GM21723 (cell line): ENCODE results near the gene TBC1D7.

Experiments
- ATAC-seq: cut with Tn5 transposase; IDR thresholded peaks from one replicate; pipeline ENCODE4 v1.9.1; 2021; ENCODE audit warnings: mild to moderate bottlenecking, moderate library complexity; ENCODE audit not compliant: unreplicated experiment

TBC1D7 gene

DNA sequence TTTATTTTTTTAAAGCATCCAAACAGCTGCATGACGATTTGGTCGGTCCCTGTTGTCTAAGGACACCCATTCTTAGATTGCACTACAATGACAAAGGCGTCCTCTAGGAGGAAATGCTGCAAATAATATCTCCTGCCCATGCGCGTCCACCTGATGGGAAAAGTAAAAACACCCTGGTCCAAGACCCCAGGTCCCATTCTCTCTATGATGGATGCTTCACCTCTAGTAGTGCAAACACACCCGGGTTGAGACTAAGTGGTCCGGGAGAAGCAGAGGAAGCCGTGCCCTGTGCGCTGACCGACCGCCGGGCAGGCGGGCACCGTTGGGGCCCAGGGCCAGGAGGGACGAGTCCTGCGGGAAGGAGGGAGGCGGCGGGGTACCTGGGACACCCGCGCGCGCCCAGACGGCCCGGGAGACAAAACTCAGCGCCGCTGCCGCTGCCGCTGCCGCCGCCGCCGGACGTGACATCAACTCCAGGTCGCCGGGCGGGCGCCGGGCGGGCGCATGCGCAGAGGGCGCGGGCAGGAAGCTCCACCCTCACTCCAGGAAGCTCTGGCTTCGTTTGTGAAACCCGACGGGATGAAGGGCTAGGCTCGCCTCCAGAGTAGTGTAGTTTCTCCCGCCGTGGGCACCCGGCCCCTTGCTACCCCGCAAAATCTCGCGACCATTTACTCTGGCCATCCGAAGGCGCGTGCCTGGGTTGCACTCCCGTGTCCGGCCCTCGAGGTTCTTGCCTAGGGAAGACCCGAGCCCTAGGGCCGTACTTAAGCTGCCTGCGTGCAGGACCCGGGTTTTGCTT, at the start of gene TBC1D7:
TSS of gene TBC1D7 (minus strand) at position 462 of the 799 bp plus-strand sequence. CDS start 1,639 bp downstream, outside the sequence.
- ATAC-seq, result peak; percentile 89

DNA sequence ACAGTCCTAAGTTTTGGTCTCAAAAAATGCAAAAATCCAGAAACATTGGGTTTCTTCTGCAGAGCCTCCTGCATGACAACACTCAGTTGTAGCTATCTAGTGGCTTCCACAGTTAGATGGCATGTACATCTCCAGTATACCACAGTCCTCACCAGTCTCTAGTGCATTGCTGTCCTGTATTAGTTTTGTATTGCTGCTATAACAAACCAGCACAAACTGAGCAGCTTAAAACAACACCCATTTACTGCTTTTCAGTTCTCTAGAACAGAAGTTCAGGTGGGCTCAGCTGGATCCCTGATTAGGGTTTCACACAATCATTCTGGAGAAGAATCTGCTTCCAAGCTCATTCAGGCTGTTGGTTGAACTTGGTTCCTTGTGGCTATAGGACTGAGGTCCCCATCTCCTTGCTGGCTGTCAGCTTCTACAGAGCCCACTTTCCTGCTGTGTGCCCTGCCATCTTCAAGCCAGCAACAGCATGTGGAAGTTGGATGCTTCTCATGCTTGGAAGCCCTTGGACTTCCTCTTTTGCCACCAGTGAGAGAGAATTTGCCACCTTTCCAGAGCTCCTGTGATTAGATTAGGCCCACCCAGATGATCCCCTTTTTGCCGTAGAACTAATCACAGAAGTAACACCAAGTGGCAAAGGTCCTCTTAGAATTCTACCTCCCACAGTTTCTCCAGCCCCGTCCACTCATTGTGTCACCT, 48.9 kb upstream of the TBC1D7 start:
- ATAC-seq, result no peak

DNA sequence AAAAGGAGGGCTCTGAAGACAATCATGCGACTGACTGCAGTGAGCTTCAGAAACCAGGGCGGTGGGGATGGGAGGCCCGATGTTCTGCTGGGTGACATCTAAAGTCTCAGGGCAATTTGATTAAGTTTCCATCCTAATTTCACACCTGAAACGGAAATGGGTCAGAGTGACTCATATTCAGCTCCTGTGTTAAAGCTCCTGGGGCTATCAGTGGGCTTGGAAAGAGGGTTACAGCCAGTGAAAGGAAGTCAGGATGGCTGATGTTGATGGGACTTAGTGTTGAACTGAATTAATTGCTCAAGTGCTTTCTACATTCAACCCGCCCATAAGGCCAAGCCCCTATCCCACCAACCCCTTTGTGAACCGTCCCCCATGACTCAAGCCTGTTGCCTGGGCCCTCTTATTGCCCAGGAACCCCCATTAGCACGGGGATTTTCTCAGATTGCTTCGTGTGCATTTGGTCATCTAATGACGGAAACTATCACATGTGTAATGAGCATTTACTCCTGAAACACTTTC, 47.1 kb upstream of the TBC1D7 start:
- peak; percentile 75 for ATAC-seq

DNA sequence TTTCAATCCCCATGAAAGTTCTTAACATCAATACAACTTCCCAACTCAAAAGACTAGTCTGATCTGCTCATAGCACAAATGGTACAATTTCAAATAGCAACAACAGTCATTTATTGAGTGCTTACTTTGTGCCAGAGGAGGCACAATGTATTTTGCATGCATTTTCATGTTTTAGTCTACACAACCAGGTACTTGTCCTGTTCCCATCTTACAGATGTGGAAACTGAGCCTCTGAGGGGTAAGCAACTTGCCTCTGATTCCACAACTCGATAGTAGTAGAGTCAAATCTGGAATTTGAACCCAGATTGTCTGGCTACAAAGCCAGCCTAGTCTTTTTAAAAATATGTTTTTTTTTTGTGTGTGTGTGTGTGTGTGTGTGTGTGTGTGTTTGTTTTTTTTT, 45.6 kb upstream of the TBC1D7 start:
- ATAC-seq, result no peak

DNA sequence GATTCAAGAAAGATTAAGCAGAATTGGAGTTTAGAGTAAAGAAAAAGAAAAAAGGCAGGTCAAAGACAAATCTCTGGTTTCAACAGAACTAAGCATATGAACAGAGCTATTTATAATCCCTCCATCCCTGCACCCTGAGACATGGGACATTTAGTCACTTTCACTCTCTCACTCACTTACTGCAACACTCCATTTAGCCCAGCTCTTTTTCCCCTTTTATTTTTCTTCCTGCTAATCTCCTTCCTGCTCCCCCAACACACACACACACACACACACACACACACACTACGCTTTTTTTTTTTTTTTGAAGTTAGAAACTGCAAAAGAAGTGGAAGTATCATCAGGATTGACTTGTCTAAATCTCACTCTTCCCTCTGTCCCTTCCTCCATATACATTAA, 45.1 kb upstream of the TBC1D7 start:
- ATAC-seq, result no peak

DNA sequence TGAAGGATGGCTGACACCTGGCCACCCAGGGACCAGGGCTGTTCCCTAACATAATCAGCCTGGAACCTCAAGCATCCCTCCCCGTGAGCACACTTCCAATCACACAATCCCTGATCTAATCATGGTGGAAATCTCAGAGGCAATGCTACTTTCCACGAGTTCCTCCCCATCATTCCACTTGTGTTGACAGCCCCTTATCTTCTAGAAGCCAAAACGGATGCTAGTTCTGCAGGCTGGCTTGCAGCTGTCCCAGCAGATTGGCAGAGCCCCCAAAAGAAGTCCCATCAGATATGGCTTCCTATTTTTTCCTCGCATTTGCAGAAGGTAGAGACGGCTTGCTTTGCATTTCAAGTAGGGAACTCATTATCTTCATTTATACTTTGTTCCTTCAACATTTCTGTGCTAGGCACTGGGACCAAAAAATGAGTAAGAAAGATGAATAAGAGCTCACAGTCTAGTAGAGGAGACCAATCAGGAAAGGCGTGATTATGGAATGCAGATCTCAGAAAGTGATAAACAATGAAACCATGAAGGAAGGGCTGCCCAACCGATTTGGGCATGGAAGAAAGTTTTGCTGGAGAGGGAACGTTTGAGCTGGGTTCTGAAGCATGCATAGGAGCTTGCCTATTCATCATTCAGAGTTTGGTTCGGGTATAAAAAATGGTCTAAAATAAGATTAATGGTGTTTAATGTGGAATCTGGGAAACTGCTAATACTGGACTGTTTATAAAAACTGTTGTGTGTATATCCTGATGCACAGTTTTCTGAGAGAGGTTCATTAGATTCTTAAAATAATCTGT, 44.6 kb upstream of the TBC1D7 start:
- ATAC-seq, result no peak

DNA sequence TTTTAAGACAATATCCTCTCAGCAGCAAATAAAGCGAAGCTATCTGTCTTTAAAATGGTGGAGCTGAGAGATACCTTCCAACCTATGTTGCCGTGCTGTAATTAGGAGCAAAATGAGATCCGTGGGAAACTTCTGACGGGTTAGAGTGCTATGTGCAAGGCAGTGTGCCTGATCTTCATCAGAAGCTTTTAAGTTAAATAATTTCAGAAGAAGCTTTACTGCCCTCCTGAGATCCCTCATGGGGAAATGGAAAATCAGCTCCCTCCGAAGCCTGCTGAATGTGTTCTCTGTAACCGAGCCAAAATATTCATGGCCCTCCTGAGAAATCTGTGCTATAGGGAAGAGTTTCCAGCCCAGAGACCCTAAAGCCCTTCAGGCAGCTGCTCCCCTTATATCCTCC, 43.7 kb upstream of the TBC1D7 start:
- no peak for ATAC-seq

DNA sequence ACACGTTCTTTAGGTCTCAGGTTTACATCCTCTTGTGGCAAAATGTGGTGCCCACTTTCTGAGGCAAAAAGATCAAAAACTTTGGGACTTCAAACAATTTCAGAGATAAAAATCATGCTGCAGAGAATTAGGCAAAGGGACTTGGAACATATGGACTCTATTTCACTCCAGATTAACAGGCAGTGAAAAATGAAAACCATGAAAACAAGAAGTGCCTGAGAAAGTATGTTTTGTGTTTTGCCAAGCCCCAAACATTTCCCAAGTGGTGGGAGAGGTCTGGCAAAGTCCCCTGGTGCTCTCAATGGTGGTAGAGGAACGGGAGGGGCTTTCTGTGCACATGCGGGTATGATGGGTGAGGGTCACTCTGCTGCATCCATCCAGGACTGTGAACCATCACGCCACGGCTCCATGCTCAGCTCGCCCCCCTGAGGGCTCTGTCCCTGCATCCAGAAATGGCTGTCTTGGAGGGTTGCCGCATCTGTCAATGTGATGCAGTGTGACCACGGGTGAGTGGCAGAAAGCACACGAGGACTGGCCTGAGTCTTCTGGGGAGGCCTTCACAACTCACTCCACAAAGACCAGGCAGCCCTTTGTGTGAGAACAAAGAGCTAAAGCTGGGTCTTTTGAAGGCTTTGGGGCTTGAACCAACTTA, 43.2 kb upstream of the TBC1D7 start:
- no peak for ATAC-seq

DNA sequence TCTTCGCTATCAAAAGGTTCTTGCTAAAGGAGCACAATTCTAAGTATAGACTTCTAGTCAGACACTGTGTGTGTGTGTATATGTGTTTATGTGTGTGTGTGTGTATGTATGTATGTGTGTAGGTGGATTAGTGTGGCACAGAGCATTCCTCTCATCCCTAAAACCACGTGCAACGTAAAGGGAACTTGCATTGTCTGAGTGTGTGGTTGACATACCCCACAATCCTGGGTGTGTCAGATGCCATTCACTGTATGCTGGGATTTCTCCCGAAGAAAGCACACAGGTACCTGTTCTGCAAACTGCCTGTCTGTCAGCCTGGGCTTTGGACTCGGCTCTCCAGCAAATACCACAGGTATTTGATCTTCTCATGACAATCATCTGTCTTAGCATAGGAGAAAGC, 42.3 kb upstream of the TBC1D7 start:
- ATAC-seq, result no peak

DNA sequence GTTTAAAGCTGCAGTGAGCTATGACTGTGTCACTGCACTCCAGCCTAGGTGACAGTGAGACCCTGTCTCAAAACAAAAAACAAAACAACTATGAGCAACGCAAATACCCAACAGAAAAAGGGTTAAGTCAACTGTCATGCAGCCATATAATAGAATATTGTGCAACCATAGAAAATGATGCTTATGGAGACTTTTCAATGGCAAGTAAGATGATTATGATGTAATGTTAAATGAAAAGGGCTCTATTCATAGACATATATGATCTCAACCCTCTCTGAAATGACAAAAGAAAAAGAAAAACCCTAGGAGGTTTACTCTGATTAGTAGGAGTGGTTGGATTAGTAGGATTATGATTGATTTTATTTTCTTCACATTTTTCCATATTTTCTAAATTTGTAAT, 41.3 kb upstream of the TBC1D7 start:
- no peak for ATAC-seq

DNA sequence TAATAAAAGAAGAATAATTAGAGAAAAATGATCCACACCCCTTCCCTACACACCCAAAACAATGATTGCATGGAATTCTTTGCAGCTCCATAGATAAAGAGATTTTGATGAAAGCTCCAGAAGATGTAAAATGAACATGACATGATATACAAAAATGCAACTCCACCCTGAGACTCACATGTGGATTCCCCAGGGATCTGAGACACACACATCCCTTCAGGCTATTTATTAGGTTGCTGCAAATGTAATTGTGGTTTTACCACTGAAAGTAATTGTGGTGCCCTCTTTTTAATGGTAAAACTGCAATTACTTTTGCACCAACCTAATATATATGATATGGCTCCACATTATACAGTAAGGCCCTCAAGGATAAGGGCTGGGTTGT, 40.4 kb upstream of the TBC1D7 start:
- no peak for ATAC-seq

DNA sequence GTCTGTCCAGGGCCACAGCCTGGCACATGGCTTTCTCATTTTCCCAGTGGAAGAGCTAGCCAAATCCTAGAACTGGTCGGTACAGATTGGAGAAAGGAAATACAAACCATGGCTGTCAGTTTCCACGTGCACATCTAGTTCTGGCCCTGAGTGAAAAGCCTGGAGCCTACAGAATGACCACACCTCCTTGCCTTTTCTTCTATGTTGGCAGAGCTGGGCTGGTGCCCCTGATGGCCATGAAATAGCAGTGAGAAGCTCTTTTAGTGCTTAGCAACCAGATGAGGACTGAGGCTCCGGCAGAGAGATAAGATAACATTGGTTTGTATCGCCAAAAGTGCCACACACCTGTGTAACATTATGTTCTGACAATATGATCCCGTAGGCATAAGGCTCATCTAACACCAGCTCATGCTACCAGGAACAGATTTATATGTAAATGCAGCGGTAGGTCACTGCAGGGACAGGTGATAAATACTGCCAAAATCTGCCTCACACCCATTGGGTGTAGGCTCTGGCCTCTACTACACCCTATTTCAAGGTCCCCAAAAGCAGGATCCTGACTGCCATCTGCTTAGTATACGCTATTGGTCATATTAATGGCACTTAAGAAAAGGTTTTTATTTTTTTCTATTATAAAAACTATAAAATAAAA, 39.9 kb upstream of the TBC1D7 start:
- no peak for ATAC-seq

DNA sequence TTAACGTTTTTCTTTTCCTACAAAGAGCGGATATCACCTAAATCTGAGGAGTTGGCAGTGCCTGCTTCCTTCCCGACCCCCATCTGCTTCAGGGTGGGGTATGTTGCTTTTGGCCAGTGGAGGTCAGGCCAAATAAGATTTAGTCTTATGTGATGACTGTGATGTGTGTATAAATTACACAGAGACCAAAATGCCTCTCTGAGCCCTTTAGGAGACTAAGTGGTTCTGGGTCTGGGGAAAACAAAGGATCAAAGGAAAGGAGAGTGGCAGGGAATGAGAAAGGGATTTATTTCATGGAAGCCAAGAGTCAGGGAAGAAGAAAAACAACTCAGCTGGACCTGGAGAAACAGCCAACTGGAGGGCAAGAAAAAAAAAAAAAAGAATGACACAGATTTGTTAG, 39.1 kb upstream of the TBC1D7 start:
- ATAC-seq, result no peak

DNA sequence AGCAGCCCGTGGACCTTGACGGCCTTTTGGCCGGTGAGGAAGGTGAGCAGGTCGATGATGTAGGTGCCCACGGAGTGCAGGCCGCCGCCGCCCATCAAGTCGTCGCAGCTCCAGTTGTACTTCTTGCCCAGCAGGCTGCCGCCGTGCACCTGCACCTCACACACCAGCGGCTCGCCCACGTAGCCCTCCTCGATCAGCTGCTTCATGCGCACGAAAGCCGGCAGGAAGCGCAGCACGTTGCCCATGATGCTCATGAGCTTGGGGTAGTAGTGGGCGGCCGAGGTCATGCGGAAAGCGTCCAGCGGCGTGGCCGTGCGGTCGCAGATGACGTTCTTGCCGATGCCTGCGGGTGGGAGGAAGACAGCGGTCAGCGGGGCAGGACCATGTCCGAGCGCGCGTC, 37.0 kb upstream of the TBC1D7 start:
- no peak for ATAC-seq

DNA sequence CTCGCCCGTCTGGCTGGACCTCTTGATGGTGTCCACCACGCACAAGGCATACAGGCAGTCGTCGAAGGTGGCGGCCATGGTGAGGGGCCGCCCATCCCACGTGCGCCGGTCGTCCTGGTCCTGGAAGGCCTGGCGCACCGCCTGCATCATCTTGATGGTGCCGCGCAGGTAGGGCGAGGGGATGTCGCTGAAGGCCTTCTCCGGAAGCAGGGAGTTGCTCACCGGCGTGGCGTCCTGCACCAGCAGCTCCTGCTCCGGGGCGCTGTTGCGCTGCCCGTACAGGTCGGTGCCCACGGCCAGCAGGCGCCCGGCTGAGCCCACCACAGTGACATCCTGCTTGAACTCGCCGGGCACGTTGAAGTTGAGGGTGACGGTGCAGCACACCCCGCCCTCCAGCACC, 36.5 kb upstream of the TBC1D7 start:
- no peak for ATAC-seq

DNA sequence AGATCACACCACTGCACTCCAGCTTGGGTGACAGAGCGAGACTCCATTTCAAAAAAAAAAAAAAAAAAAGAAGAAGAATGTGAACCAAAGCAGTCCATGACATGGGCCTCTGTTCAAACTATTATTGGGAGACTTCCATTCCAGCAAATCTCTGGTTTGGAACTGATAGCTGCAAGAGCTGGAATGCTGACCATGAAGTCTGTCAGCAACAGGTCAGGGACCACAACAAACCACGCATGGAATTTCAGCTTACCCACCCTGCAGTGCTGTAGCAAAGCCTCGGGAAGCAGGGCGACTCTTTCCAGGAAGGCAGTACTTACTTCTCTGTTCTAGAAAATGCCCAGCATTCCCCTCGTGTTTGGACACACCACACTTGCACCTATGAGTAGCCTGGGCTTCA, 34.1 kb upstream of the TBC1D7 start:
- no peak for ATAC-seq

DNA sequence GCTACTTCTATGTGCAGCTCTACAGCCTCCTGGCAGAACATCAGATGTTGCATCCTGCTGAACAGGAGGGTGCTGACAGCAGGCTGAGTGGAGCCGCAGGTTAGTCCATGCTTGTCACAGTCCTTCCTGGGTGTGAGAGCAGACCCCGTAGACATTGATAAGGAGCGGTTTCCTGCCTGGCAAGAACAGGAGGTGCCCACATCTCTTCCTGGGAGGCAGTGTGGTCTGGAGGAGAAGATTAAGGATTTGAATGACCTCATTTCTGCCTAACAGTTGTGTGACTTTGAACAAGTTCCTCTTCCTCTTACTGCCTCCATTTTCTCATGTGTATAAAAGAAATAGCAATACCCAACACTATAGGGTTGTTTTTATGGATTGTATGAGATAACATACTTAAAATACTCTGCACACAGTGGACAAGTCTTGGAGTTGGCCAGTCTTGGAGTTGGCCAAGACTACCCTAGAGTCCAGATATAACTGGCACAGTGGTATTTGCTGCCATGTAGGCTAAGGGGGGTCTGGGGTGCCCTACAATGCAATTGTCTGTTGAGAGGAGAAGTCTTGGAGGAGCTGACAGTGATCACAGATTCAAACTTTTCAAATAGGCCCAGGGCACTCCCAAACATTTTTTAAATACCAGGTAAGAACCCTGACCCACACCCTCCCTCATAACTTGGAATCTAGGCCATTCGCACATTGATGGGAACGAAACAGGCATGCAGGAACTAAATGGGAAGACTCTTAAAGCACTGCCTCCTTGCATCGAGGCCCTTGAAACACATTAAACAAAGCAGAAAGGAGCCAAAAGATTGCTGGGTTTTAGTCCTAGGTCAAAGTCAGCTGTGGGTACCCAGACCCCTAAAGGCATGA, 32.6 kb upstream of the TBC1D7 start:
- ATAC-seq, result no peak

DNA sequence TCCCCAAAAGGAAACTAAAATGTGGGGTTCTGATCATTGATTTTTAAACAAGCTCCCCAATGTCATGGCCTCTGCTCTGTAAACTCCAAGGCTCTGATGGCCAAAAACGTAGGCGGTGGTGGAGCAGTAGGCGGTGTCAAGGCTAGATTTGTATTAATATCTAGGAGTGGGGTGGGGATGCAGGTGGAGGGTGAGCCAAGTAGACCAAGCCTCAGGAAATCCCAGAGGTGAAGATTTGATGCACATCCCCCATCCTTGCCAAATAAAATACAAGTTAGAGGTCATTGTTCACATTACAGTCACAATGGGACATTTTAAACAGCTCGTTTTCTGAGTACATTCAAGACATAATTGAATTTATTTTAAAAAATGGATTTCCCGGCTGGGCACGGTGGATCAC, 30.9 kb upstream of the TBC1D7 start:
- no peak for ATAC-seq

DNA sequence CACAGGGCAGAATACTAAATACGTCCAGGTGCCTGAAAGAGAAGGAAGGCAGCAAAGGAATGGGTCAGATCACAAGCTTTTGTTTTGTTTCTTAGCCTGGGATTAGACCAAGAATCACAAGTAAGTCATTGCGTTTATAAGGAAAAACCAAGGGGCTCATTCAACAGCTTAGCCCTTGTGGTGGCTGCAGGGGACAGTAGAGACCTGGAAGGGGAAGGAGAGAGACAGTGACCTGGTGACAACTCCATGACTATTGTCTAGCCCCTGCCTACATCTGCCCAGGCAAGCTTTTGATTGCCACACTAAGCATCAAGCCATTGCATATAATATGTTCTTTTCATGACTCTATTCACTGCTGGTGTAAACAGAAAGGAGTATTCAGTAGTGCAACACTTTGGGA, 30.2 kb upstream of the TBC1D7 start:
- ATAC-seq, result no peak
